Neural progenitor cell (in vitro differentiated cells): ENCODE data around the gene SPATA33.
"Not testable (repeated sequence)": the region's sequence is repeated elsewhere in the genome, so short reads cannot be mapped to it uniquely, and the experiment has no call there.

Source experiments
- CTCF ChIP-seq: fragments of 200-600 bp; sonication (generic); IDR thresholded peaks from 2 replicates; pipeline ENCODE4 v1.5.1; 2017; ENCODE audit warnings: antibody characterized with exemption, mild to moderate bottlenecking
- EZH2 ChIP-seq: fragments of 200-600 bp; sonication (generic); IDR thresholded peaks from 2 replicates; pipeline ENCODE4 v1.6.1; 2017; ENCODE audit warnings: antibody characterized with exemption, mild to moderate bottlenecking, moderate library complexity

DNA sequence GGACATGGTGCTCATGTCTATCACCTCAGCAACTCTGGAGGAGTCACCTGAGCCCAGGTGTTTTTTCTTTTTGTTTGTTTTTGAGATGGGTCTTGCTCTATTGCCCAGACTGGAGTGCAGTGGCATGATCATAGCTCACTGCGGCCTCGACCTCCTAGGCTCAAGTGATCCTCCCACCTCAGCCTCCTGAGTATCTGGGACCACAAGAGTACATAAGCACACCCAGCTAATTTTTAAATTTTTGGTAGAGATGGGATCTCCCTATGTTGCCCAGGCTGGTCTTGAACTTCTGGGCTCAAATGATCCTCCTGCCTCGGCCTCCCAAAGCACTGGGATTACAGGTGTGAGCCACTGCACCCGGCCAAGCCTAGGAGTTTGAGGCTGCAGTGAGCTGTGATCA lies 32.0 kb downstream of the SPATA33 start:
- TF ChIP-seq CTCF, EZH2: not testable (repeated sequence)
